ENCODE measurements around the gene PEX14.
A peak's percentile ranks its signal among the peaks of the same experiment; 100 is the strongest.

PEX14 gene

GRCh38 chr1:10520952-10521351 lies 46.2 kb downstream of the PEX14 start (continued):
- TF ChIP-seq GLIS3 (CRISPR knock-in tag; IDR thresholded peaks at IDR 0.05): no peak
- no peak for TF ChIP-seq TOX (CRISPR knock-in tag; IDR thresholded peaks at IDR 0.05; ENCODE audit: borderline replicate concordance)
- TF ChIP-seq ZNF70 (CRISPR knock-in tag; IDR thresholded peaks at IDR 0.05): no peak
- TF ChIP-seq PPARA (CRISPR knock-in tag; IDR thresholded peaks at IDR 0.05; ENCODE audit: borderline replicate concordance): no peak
- TF ChIP-seq OSR1 (CRISPR knock-in tag; IDR thresholded peaks at IDR 0.05): no peak
- TF ChIP-seq RARB (CRISPR knock-in tag; IDR thresholded peaks at IDR 0.05): no peak

DNA sequence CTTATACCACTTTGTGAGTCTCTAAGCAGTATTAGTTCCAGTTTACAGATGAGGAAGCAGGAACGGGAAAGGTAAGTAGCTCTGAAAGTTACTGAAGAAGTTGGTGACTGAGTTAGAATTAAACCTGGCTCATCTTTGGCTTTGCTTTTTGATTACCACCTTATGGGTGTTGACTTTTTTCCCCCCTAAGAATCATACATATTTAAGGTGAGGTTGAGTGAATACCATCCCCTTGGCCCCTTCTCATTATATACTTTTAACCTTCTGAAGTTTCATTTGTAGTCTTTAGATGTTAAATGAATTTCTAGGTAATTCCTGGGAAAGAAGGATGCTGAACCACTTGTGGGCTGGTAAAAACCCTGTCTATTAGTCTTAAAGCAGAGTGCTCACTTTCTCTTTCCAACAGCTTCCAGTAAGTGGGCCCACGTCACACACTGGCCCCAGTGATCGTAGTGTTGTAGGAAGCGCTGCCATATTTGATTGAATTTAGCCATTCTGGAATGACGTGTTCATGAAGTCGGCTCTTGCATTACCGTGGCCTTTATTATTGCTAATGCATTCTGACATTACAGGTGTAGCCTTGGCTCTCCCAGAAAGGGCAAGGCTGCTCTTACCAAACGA lies 46.9 kb downstream of the PEX14 start:
- no peak for ATAC-seq
- TF ChIP-seq CSDC2 (CRISPR knock-in tag; IDR thresholded peaks at IDR 0.05) (no peak), ZNF8 (CRISPR knock-in tag; IDR thresholded peaks at IDR 0.05) (no peak)

DNA sequence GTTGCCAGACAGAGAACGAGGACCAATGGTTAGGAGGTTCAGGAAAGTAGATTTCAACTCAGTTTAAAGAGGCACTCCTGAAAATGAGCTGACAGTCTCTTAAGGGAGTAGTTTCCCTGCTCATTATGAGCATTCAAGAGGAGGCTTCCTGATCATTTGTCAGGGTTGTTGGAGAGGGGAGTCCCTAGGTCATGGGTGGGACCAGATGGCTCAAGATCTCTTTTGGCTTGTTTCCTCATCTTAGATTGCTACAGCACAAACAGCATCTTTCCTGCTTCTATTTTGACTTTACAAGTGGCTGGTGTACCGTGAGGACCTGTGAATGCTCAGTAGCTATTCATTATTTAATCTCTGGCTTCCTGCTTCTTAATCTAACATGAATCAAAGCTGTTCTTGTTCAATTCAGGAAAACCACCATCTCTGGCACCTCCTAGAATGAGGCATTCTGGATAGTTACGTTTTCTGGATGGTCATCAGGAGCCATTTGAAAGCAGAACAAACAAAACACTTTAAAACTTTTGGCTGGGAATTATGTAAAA lies 47.6 kb downstream of the PEX14 start:
- TF ChIP-seq TCF4 (CRISPR knock-in tag; IDR thresholded peaks at IDR 0.05; ENCODE audit: borderline replicate concordance): no peak
- no peak for TF ChIP-seq ISL1 (CRISPR knock-in tag; IDR thresholded peaks at IDR 0.05)
- no peak for TF ChIP-seq PPARA (CRISPR knock-in tag; IDR thresholded peaks at IDR 0.05; ENCODE audit: borderline replicate concordance)
- no peak for ATAC-seq

- ATAC-seq: no peak
- TF ChIP-seq TSHZ2 (CRISPR knock-in tag; IDR thresholded peaks at IDR 0.05) (no peak), ZC3H10 (CRISPR knock-in tag; IDR thresholded peaks at IDR 0.05) (no peak), ISL1 (CRISPR knock-in tag; IDR thresholded peaks at IDR 0.05) (no peak), ZNF8 (CRISPR knock-in tag; IDR thresholded peaks at IDR 0.05) (no peak), ESRRG (CRISPR knock-in tag; IDR thresholded peaks at IDR 0.05) (no peak), ZFP30 (CRISPR knock-in tag; IDR thresholded peaks at IDR 0.05) (no peak)
- TF ChIP-seq, protein P1, sequence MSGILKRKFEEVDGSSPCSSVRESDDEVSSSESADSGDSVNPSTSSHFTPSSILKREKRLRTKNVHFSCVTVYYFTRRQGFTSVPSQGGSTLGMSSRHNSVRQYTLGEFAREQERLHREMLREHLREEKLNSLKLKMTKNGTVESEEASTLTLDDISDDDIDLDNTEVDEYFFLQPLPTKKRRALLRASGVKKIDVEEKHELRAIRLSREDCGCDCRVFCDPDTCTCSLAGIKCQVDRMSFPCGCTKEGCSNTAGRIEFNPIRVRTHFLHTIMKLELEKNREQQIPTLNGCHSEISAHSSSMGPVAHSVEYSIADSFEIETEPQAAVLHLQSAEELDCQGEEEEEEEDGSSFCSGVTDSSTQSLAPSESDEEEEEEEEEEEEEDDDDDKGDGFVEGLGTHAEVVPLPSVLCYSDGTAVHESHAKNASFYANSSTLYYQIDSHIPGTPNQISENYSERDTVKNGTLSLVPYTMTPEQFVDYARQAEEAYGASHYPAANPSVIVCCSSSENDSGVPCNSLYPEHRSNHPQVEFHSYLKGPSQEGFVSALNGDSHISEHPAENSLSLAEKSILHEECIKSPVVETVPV (CRISPR knock-in tag; IDR thresholded peaks at IDR 0.05): no peak
- TF ChIP-seq, protein P2, sequence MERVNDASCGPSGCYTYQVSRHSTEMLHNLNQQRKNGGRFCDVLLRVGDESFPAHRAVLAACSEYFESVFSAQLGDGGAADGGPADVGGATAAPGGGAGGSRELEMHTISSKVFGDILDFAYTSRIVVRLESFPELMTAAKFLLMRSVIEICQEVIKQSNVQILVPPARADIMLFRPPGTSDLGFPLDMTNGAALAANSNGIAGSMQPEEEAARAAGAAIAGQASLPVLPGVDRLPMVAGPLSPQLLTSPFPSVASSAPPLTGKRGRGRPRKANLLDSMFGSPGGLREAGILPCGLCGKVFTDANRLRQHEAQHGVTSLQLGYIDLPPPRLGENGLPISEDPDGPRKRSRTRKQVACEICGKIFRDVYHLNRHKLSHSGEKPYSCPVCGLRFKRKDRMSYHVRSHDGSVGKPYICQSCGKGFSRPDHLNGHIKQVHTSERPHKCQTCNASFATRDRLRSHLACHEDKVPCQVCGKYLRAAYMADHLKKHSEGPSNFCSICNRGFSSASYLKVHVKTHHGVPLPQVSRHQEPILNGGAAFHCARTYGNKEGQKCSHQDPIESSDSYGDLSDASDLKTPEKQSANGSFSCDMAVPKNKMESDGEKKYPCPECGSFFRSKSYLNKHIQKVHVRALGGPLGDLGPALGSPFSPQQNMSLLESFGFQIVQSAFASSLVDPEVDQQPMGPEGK (CRISPR knock-in tag; IDR thresholded peaks at IDR 0.05; ENCODE audit: borderline replicate concordance): no peak
Measured at GRCh38 chr1:10525208-10525607, 50.5 kb downstream of the PEX14 start.

DNA sequence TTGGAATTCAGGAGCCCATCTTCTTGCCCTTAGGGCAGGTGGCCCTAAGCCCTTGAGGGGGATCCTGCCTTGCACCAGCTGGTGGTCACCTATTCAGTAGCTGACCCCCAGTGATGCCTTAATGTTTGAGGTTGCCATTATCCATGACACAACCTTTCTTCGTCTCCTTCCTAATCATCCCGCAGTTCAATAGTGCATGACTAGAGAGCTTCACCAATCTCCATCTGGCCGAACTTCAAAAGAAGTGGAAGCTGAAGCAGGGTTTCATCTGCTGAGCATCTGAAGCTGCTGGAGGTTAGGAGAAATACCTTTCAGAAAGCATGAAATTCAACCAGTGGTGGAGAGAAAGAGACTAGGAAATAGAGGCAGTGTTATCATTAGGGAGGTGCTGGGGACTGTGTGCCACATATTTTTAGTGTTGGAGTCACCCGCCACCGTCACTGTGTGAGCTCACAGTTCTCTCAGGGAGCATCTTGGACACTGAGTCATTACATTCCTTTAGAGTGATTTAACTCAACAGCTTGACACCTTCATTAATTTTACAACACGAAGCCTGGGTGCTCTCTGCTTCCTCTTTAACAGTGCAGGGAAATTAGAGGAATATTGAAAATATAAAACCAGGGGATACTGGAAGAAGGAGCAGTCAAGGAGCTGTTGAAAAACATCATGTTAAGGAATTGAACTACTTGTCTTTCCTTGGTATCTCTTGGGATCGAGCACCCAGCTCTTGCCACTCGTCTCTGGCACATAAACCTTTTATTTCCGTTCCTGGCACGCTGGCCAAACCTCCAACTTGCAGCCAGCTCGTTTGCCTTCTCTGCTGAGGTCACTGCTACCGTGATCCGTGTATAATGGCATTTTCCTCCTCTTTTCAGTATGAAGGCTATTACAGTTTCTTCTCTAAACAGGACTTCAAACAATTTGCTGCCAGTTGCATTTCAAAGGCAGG lies 53.6 kb downstream of the PEX14 start:
- peak; percentile 88 for ATAC-seq
- TF ChIP-seq CREB5 (CRISPR knock-in tag; IDR thresholded peaks at IDR 0.05; ENCODE audit: low read depth) (no peak; the same call in 1 of the 2 replicates), TCF4 (CRISPR knock-in tag; IDR thresholded peaks at IDR 0.05; ENCODE audit: borderline replicate concordance) (no peak), BACH2 (CRISPR knock-in tag; IDR thresholded peaks at IDR 0.05; ENCODE audit: borderline replicate concordance) (no peak), RARB (CRISPR knock-in tag; IDR thresholded peaks at IDR 0.05) (no peak), ZNF70 (CRISPR knock-in tag; IDR thresholded peaks at IDR 0.05) (no peak), ZFP3 (CRISPR knock-in tag; IDR thresholded peaks at IDR 0.05) (no peak), ZNF565 (CRISPR knock-in tag; conservative IDR thresholded peaks at IDR 0.05; ENCODE audit: low read depth) (no peak), OSR1 (CRISPR knock-in tag; IDR thresholded peaks at IDR 0.05) (no peak), ISL1 (CRISPR knock-in tag; IDR thresholded peaks at IDR 0.05) (no peak), POU6F1 (CRISPR knock-in tag; IDR thresholded peaks at IDR 0.05; ENCODE audit: borderline replicate concordance, low read depth) (no peak)
- TF ChIP-seq, protein P1 (CRISPR knock-in tag; IDR thresholded peaks at IDR 0.05): no peak

All from SK-N-SH treated with all-trans-retinoic acid at 6 μM for 48 hours (cell line).